Activated CD4-positive, alpha-beta T cell treated with anti-CD3 and anti-CD28 coated beads, Interleukin-2, amount 50 U/mL, for 1 hour (primary cell): ENCODE results near the gene ZNF213.
A peak's percentile ranks its signal among the peaks of the same experiment; 100 is the strongest.
"Not testable (repeated sequence)": the region's sequence is repeated elsewhere in the genome, so short reads cannot be mapped to it uniquely, and the experiment has no call there.

Experiments
- DNase-seq: peaks from one replicate; pipeline ENCODE4 v3.0.0-alpha.2; 2020

The ZNF213 gene

GRCh38 chr16:3133844-3134243 is 985 bp upstream of the ZNF213 start:
- DNase-seq, result no peak

GRCh38 chr16:3135126-3135715 is 392 bp downstream of the ZNF213 start:
- DNase-seq, result no peak

DNA sequence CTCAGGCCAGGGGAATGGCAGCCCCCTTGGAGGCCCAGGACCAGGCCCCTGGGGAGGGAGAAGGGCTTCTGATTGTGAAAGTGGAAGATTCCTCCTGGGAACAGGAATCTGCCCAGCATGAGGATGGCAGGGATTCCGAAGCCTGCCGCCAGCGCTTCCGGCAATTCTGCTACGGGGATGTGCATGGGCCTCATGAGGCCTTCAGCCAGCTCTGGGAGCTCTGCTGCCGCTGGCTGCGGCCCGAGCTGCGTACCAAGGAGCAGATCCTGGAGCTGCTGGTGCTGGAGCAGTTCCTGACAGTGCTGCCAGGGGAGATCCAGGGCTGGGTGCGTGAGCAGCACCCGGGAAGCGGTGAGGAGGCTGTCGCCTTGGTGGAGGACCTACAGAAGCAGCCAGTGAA is 2.4 kb downstream of the ZNF213 start:
- no peak for DNase-seq

DNA sequence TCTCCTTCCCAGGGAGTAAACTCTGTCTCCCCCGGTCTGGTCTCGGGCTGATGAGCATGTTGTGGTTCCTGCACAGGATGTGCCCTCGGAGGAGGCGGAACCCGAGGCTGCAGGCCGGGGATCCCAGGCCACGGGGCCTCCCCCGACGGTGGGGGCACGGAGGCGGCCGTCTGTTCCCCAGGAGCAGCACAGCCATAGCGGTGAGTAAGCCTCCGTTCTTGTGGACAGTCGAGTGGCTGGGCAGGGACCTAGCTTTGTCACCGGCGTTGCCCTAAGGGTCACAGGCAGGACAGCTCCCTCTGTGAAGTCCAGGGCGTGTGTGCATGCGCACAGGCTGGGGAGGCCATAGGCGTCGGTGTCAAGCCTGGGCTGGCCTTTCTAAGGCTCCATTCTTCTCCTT is 3.5 kb downstream of the ZNF213 start:
- no peak for DNase-seq

DNA sequence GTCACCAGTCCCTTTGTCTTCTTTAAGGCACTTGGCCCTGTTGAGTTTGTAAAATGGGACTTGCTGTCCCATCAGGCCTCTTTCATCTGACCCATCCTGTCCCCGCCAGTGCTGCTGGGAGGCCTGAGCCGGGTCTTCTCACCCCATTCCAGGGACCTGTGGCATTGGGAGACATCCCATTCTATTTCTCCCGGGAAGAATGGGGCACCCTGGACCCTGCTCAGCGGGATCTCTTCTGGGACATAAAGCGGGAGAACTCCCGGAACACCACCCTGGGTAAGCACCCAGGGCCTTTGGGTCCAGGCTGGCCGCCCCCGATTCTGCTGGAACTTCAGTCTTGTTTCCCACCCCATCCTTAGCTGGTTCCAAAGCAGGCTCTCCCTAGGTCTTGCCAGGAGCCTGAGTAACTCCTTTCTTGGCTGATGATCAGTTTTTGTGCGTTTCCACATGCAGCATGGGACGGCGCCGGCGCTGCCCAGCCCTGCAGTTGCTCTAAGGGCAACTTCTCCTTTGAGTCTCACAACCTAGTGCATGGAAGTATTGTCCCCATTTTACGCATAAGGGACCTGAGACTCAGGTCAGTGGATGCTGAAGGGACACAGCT is 4.1 kb downstream of the ZNF213 start:
- no peak for DNase-seq

GRCh38 chr16:3139561-3139960 is 4.7 kb downstream of the ZNF213 start:
- not testable (repeated sequence) for DNase-seq

- no peak for DNase-seq
These were observed 6.0 kb downstream of the ZNF213 start for GRCh38 chr16:3140603-3141427.

DNA sequence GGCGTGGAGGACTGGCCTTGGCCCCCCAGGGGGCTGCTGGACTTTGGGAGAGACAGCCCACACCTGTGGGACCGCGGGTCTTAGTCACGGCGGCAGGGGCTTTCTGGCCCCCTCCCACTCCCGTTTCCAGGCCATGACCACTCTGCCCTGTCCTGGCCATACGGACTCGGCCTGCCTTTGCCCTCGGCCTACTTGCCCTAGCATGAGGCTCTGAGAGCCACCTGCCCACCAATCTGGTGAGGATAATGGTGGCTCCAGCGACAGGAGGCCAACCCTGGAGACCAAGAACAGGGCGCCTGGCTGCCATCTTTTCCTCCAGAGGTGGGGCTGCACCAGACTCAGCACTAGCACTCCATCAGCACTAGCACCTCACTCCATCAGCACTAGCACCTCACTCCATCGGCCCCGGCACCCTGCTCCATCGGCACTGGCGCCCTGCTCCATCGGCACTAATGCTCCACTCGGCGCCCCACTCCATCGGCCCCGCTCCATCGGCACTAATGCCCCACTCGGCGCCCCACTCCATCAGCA is 7.0 kb downstream of the ZNF213 start:
- DNase-seq, result no peak

GRCh38 chr16:3142327-3142726 is 7.5 kb downstream of the ZNF213 start:
- no peak for DNase-seq

DNA sequence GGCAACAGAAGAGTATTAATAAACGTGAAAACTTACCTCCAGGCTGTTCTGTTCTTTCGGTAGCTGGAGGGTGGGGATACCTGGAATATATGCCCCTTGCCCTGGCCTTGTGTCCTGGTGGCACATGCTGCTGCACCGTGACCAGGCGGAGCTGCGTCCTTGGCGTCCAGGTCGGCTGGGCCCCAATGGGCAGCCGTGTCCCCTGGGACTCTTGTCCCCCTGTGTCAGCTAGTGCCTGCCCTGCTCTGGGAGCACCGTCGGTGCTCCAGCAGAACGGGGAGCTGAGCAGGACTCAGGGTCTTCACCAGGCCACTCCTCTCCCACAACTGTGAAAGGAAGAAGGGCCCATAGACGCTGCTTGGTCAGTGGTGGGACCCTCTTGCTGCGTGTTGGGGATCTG is 7.9 kb downstream of the ZNF213 start:
- DNase-seq, result no peak

GRCh38 chr16:3143189-3143588 is 8.4 kb downstream of the ZNF213 start:
- DNase-seq, result no peak

GRCh38 chr16:3143598-3144320 is 8.9 kb downstream of the ZNF213 start:
- no peak for DNase-seq

DNA sequence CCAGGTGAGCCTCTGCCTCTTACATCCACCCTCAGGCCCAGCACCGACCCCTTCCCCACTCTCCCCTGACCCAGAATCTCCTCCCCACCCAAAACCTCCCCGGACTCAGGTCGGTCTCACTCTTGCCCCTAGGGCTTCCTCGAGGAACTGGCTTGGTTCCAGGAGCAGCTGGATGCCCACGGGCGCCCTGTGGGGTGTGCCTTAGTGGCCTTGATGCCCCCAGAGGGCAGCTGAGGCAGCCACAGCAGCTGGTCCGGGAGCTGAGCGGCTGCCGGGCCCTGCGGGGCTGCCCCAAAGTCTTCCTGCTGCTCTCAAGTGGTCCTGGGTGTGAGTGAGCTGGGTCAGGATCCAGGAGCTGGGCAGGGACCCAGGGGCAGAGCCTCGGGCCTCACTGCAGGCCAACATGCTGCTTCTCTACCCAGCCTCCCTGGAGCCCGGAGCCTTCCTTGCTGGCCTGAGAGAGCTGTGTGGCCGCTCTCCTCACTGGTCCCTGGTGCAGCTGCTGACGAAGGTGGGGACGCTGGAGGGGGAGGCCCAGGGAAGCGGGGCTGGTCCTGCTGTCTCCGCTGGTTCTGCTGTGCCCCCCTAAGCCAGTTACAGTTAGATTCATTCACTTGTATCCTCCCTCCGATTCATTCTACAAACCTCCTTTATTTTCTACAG is 9.6 kb downstream of the ZNF213 start:
- DNase-seq, result no peak

GRCh38 chr16:3145151-3145550 is 10.3 kb downstream of the ZNF213 start:
- DNase-seq, result no peak

GRCh38 chr16:3145660-3146059 is 10.8 kb downstream of the ZNF213 start:
- DNase-seq, result no peak

DNA sequence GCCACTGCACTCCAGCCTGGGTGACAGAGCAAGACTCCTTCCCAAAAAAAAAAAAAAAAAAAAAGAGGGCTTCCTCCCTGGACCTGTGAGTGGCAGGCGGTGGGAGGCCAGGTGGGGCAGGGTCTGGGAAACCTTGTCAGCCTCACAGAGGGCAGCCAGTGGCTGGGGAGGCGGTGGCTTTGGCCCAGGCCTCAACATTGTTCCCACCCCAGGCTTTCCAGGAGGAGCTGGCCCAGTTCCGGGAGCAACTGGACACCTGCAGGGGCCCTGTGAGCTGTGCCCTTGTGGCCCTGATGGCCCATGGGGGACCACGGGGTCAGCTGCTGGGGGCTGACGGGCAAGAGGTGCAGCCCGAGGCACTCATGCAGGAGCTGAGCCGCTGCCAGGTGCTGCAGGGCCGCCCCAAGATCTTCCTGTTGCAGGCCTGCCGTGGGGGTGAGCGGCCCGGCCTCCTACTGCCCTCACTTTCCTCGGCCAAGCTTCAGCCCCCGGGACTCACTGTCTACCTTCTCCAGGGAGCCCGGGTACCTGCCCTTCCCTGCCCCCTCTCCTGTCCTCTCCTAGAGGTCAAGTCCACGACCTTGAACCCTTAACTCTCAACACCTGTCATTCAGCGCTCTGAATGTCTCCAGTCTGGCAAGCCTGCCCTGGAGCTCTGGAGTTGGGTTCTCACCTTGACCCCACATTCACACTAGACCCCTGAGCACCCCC is 12.4 kb downstream of the ZNF213 start:
- DNase-seq, result no peak

GRCh38 chr16:3147757-3148104 is 12.9 kb downstream of the ZNF213 start:
- no peak for DNase-seq

DNA sequence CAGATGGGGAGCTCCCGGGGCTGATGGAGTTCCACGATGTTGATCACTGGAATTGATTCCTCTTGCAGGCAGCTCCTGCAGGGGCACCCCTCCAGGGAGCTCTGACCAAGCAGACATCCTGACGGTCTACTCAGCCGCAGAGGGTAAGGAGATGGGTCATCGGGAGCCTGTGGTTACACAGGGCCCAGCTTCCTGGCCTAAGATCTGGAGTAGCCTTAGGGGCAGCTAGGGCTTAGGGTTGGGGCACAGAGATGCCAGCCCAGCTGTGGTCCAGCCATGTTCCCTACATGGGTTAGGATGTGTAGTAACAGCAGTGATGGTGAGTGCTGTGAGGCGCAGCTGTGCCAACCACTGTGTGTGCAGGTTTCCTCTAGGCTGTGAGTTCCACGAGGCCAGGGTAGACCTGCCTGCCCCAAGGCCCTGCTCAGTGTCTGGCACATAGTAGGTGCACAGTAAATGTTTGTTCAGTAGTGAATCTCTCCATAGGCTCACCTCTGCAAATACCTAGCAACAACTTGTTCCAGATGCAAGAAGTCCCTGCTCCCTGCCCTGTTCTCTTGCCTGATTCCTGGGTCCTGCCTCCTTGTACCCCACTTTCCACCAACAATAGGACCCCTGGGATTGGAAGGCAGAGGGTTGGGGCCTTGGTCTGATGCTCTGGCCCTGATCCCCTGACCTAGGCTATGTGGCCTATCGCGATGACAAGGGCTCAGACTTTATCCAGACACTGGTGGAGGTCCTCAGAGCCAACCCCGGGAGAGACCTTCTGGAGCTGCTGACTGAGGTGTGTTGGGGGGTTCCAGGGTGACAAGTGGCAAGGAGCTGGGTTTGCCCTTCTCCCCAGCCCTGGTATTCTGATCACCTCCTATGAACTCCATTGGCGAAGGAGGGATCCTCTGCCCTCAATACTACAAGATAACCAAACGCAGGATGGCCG is 13.7 kb downstream of the ZNF213 start:
- no peak for DNase-seq

- DNase-seq, result no peak
These were observed 14.3 kb downstream of the ZNF213 start for GRCh38 chr16:3149193-3149530.

GRCh38 chr16:3149630-3150345 is 15.0 kb downstream of the ZNF213 start:
- DNase-seq, result peak; percentile 39
